G401.6 (cell line): Measurements from ENCODE around the gene NUAK1.

Experiments
- FAIRE-seq: peaks from 2 replicates; lab custom pipeline; 2012; peaks lifted over from hg19 to GRCh38; lab: Jason Lieb, UNC

The NUAK1 gene

DNA sequence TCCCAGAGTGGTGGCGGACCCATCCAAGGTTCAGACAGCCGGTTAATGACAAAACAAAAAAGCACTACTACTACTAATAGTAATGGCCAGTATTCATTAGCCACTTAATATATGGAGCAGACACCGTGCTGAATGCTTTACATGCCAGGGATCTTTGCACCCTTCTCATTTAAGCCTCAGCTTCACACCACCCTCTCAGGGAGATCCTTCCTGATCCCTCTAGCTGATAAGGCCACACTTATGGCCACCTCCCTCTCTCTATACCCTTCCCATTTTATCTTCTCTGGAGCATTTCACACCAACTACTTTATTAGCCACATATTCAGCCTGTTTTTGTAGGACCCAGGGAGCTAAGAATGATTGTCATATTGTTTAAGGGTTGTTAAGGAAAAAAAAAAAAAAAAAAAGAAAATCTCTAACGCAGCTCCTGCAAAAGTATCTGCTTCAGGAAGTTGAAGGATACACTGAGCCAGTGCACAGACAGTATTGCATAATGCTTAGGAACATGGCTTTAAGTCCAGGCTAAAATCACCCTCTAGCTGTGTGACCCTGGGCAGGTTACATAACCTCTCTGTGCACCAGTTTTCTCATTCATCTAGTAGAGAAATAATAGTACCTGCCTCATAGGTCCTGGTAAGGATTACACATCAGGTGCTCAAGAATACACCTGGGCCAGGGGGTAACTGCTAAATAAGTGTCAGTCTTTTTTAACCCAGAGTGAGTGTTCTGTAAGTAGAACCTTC, 29.4 kb downstream of the NUAK1 start:
- FAIRE-seq: no peak

DNA sequence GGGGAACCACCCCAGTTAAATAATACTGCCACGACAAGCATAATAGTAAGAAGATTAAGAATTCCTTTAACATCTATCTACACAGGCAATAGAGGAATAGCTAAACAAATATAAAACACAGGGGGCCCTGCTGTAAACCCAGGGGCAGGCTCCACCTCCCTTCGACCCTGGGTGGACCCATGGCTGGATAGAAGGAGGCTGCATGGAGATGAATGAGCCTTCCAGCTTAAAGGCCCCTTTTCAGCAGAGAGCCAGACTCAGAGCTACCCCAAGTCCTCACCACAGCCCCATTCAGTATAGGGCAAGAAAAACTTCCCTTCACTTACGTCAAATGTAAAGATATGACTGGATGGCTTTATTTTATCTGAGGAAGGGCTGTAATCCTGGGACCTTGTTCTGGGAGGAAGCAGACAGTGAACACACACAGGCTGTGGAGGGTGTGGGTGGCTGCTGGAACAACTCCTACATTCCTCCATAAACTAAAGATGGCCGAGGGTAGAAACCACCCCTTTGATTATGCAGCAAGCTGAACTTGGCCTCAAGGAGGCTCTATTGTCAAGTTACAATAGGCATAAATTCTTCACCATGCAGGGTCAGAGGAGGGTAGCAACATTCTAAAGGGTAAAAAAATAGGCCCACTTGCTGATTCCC, 30.4 kb downstream of the NUAK1 start:
- FAIRE-seq: no peak

DNA sequence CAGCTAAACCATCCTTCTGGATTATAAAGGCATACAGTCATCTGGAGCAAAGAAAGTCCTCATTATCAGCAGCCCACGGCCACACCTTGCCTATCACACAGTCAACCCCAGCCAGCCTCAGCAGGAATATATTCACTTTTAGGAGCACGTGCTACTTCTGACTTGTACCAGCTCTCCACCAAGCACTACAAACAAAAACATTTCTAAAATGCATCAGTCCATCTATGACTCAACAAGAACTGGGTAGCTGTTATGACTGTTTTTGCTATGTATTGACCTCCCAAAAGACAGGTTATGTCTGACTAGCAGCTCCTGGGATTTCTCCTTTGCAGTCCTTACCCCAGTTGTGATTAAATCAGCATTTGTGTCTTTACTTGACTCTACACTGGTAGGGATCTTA, 31.2 kb downstream of the NUAK1 start:
- FAIRE-seq: no peak

DNA sequence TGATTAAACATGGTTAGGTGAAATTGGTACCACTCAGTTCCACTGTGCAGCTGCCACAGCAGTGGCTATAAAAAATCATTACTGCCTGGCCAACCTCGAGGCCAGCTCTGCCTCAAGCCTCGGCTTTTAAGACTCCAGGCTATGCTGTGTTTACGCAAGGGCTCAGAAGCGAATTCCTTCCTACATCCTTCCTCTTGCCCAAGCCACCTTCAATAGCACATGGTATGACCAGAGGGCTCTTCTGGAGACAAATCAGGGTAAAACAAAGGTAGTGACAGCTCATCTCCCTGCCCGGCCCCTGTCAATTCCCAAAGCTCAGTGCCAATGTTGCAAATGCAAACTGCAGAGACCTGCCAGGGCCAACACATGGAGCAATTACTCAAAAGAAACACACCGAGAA, 31.9 kb downstream of the NUAK1 start:
- FAIRE-seq: no peak

DNA sequence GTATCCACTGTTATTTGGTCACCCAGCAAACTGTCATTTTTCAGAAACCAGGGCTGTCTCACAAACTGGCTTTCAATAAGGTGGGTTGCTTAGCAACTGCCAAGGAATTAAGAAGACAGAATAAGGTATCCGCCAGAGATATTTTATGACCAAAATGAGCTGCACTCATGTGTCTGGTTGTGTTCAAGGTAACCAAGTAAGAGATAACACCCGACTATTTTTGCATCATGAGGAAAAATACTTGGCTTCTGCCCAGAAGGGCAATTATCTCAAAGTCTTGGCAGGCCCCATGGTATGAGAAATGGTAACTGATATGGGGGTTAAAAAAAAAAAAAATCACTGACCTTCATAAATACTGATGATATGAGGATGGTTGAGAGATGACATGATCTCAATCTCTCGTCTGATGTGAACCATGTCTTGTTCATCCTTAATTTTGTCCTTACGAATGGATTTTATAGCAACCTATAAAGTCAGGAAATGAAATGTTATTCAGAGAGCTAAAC, 32.6 kb downstream of the NUAK1 start:
- no peak for FAIRE-seq

DNA sequence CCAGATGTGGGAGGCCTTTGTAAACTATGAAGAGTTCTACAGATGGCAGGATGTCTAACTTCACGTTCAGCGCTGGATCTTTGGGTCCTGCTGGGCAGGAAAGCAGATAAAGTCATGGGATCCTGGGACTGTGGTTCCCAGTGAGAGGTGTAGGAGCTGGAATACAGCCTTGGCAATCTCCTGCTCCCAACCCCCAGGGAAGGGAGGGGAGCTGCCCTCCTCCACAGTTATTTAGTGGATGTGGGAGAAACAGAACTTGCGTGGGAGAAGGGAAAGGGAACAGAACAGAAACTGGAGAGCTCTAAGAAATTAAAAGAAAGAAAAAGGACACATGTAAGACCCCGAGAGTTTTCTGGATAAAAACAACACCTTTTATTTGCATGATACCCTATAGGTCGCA, 37.0 kb downstream of the NUAK1 start:
- no peak for FAIRE-seq

DNA sequence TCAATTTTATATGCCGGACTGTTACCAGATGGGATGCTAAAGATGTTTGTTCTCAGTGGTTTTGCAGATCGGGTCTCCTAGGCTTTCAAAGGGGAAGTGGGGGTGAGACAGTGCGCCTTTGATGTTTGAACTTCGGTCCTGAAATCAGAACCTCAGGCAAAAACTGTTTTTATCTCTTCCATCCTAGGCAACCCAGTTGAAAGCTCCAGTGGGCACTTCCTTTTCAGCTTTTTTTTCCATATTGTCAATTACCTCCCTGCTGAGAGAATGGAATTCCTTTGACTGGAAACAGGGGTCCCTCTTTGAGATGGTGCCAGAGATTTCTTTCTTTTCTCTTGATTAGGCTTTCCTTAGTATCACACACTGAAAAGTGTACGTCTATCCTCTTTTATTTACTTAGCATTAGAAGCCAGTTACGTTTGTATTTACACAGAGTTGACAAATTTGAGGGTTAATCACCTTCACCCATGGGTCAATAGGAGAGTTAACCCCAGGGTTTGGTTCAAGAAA, 40.0 kb downstream of the NUAK1 start:
- FAIRE-seq: no peak

DNA sequence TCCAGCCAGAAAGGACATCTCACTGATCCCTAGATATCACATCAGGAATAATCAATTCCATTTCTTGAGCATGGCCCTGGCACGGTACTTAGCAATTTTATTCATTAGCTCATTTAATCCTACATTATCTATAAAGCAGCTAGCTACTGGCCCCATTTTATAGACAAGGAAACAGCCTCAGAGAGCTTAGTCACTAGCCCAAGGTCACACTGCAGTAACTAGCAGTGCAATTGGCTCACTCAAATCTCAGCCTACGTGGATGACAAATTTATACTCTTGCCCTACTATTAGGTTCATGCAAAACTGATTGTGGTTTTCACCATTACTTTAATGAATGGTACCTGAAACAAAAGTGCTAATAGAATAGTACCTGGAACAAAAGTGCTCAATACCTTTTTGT, 41.7 kb downstream of the NUAK1 start:
- FAIRE-seq: peak; percentile 37

DNA sequence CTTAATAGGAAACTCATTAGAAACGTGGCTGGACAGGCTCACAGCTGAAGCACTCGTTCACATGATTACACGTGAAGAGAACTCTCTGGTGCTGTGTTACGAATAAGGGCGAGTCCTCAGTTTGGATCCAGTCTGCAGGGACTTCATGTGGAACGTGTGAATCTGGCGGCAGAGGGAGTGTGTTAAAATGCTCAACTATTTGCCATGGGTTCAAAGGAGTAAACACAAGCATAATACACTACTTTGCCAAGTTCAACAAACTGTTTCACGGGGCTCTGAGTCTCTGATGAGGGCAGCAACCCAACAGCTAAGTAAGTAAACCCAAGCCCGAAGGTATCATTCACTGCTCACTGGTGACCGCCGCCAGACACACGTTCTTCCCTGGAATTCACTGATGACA, 42.4 kb downstream of the NUAK1 start:
- no peak for FAIRE-seq

DNA sequence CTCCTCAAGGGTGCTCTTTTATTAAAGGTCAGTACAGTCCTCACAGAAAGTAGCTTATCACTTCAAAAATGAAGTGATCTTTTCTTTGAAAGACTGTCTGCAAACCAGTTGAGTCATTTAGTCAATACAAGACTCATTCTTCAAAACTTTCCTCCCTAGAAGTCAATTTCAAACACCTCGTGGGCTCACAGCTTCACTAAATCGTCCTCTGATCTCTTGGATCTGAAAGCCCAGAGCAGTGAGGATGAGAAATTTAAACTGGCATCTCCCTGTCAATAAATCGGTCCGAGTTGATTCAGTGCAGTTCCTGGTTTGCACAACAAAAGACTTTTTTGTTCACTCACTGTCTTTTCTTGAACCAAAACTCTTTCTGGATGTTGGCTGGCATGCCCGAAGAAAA, 44.5 kb downstream of the NUAK1 start:
- no peak for FAIRE-seq

DNA sequence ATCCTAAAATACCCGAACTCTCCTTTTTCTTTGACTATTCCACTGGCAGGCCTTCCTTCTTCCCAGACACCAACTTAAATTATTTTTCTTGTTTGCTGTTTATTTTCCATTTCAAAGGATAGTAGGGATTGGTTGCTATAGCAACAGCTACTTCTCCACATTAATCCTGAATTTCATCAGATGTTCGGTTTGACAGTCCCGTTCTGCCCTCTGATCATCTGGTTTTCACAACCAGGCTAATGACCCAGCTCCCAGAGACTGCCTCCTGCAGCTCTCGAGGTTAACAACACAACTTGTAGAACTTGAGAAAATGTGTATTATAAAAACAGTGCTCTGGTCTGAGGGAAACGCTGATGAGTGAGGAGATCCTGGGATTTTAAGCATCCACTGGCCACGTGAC, 45.5 kb downstream of the NUAK1 start:
- FAIRE-seq: no peak

DNA sequence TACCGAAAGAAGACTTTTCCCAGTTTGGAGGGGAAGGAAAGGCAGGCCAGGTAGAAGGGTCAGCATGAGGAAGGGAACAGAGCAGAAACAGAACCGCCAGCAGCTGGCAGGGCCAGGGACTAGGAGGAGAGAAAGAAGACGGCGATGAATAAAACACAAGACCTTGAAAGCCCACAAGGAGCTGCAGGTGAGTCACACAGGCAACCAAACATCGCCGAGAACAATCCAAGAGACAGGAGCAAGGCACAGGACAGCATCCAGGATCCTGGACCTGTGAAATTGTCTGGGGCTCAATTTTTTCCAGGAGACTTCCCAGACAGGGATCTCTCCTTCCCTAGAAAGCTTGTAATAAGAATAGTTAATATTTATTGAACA, 47.3 kb downstream of the NUAK1 start:
- FAIRE-seq: no peak

DNA sequence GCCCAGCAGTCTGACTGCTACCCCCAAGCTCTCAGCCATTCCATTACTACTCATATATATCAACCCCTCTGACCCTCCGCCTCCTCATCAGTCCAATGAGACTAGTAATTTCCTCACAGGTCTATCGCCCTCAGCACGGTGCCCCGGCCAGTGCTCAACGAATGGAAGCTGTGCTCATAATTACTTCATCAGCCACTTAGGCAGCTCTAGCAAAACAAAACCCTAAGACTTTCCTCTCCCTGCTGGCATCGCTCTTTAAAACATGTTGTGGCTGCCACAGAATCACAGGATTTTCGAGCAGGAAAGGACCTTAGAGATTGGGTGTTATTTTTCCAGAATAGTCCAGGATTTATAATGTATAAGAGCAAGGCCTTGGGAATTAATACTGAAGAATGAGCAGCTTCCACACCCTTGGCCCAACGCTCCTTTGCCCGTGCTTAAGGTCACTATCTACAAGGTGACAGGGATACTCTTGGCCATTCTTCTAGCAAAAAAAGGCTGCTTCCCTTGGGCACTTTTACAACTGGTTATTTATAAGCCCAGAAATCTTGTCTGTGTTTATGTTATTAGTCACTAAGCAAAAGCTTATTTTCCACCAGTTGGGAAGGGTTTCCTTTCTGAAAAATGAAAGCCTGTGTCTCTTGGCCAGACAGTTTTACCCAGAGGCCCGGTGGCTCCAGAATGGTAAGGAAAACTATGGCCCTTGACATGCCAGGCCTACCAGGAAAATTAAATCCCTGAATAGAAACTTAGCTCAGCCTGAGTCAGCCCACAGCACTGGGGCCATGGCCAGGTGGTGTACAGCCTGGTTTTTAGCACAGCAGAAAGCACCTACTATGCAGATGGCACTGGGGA, 47.9 kb downstream of the NUAK1 start:
- FAIRE-seq: no peak

DNA sequence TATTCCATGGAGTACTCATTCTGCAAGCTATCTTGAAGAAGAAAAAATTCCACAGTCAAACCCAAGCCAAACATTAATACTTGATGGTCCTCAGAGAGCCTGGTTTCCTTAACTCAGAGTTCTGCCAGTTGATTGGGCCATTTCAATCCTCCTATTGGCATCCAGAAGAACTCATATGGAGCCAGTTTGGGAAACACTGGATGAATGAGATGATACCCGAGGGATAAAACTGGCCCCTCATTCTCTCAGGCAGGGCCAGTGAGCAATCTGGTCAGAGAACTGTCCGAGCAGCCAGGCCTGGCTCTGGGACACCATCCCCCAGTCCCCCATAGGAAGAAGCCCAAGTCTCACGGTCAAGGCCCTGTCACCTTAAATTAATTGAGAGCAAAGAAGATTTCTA, 48.8 kb downstream of the NUAK1 start:
- FAIRE-seq: no peak

DNA sequence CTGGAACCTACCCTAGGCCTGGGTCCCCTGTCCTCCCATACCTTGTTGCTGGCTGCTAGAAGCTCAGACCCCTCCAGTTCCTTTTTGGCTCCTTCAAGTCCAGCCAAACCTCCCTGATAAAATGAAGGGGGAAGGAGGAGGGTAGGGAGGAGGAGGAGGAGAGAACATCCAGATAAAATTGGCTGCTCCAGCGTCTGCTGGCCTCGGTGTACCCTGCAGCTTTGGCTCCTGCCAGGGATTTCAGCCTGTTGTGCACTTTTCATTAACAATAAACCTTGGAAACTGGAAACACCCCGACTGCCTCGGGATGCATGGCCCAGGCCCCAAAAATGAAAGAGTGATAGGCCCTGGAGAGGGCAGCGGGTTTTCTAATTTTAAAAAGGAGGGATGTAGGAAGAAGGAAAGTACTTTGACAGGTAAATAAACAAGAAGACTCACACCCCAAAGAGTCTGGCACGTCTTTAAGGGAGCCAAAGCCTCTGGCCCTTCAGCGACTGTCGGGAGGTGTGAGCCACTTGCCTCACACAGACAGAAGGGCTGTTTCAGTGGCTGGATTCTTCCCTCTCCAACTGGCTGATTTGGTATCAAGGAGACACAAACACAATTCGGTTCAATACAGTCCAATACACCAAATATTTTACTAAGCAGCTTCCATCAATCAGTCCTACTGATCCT, 49.8 kb downstream of the NUAK1 start:
- FAIRE-seq: no peak

DNA sequence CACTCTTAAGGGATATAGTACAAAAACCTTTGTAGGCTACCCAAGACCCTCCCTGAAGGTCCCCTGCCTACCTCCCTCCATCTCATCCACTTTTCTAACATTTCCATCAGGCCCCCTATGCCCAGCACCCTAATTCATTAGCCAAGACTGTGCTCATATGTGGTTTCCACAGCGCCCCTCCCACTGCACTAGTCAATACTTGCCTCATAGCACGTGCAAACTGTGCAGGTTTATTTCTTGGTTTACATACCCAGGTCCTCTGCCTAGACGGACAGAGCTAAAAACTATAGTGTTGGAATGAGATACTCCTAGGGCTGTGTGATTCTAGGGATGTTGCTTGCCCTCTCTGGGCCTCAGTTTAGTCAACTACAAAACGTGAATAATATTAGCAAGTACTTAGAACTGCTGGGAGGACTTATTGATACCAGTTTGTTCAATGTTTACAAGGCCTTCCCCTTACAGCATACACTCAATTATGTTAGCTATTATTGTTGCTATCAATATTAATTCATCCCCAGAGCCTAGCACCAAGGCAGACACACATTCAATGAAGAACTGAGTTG, 50.4 kb downstream of the NUAK1 start:
- no peak for FAIRE-seq

DNA sequence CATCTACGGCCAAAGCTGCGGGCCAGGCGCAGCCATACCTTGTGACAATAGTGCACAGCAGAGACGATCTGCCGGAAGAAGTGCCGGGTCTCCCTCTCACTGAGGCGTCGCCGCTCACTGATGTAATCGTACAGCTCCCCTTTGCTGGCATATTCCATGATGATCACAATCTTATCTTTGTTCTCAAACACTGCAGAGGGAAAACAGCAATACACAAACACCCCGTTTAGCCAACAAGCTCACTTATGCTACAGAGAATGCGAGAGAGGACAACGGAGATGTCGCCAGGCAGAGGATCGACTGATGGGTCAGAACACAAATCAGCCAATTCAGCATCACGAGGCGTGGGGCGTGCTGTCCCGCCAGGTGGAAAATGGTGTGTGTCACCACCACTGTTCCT, 52.1 kb downstream of the NUAK1 start:
- no peak for FAIRE-seq

DNA sequence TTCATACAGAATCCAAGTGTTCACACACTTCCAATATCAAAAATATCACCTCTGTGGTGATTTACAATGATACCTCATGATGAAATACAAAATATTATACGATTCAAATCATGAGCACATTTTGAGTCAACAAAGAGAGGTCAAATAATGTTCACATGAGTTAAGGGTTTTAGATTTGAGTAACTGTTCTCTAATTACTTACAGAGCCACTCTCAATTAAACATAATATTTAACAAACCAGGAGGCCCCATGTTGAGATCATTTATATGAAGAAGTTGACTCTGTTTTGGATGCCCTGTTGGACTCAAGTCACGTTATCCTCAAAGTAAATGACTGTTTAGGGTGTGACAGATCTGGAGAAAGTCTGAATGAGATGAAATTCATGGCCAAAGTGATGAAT, 53.5 kb downstream of the NUAK1 start:
- peak; percentile 34 for FAIRE-seq

DNA sequence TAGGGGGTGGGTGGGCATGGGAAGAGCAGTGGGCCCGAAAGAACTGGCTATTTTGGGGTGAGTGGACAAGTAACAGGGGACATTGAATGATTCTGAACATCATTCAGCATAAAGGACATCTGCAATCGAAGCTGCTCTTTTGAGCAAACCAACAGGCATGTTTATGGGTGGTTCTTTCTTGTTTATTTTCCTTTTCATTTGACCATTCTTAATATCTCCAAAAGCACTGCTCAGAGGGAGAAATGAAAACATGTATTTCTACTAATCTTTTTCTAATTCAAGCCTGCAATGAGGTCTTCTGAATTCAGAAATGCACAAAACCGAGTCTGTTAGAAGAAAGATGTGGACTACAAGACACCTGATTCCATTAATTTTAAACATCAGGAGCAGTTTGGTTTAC, 54.0 kb downstream of the NUAK1 start:
- no peak for FAIRE-seq

DNA sequence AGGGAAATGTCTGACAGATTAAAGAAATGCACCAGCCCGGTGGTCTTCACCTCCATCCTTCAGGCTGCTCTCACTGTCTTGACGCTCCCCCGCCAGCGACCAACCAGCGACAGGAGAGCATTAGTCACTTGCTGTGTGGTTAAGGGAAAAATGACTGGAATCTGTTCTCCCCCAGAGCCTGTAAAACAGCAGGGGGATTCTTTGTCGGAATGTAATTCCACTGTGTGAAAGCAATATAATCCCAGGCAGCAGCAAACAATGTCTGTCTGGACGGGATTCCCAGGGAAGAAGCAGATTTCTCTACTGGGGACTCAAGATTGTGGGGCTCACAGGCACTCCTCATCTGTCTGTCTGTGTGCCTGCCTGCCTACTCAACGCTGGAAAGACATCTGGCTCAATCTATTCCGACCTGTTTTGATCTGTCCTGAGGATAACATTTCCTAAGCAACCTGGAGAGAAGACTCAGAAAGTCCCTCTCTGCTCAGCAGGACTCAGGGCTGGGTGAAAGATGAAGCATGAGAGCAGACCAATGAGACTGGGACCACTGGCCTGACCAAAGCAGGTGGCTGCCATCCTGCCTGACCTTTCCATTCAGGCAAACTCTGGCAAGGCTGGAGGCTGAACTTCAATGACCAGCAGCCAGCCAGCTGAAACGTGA, 54.6 kb downstream of the NUAK1 start:
- peak; percentile 94 for FAIRE-seq
